GM10266 (cell line): ENCODE data around the gene PIGW.

Experiments used
- DNase-seq: peaks from one replicate; pipeline ENCODE4 v3.0.0; 2012; ENCODE audit errors: extremely low spot score
- TF ChIP-seq, protein P1 (sequence below): IDR thresholded peaks from 2 replicates; pipeline ENCODE4 v1.5.1; 2012; ENCODE audit warnings: mild to moderate bottlenecking, low read depth; ENCODE audit not compliant: control insufficient read depth, insufficient read depth; ENCODE audit errors: missing control alignments

PIGW gene

GRCh38 chr17:36524428-36524876 is 10.3 kb upstream of the PIGW start:
- TF ChIP-seq, protein P1, sequence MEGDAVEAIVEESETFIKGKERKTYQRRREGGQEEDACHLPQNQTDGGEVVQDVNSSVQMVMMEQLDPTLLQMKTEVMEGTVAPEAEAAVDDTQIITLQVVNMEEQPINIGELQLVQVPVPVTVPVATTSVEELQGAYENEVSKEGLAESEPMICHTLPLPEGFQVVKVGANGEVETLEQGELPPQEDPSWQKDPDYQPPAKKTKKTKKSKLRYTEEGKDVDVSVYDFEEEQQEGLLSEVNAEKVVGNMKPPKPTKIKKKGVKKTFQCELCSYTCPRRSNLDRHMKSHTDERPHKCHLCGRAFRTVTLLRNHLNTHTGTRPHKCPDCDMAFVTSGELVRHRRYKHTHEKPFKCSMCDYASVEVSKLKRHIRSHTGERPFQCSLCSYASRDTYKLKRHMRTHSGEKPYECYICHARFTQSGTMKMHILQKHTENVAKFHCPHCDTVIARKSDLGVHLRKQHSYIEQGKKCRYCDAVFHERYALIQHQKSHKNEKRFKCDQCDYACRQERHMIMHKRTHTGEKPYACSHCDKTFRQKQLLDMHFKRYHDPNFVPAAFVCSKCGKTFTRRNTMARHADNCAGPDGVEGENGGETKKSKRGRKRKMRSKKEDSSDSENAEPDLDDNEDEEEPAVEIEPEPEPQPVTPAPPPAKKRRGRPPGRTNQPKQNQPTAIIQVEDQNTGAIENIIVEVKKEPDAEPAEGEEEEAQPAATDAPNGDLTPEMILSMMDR, result no peak

DNA sequence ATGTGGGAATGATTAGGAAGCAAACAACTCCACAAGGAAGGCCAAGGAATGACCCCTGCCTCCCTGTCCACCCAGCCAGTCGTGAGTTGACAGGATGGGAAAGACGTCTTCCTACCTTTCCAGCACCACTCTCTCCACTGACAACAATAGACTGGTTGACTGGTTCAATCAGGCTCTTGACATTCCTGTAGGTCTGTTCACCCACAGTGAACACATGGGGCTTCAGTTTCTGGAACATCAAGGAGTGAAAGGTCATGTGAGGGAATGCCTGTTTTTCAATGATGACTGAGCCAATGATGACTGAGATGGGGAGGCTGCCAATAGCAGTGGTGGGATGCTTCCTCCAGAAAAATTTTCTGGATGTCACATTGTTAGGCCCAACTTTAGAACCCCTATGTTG is 9.7 kb upstream of the PIGW start:
- TF ChIP-seq, protein P1, result no peak
- DNase-seq, result no peak

More at GRCh38 chr17:36524428-36524876, 10.3 kb upstream of the PIGW start:
- DNase-seq, result no peak

DNA sequence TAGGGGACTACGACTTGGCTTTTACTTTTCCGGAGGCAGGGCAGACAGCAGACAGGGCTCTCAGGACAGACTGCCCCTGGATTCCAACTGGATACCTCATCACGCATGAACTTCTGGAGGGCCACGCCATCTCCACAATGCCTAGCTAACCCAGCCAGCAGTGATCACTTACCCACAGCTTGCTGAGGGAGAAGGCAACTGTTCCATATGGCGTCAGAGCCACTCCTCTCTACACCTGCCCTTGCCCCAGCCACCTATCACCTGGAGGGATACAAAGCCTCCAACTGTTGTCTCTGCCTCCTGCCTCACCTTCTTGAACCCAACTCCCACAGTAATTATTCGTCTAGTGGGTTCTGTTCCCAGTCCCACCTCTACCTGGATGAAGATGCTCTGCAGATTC is 8.9 kb upstream of the PIGW start:
- TF ChIP-seq, protein P1, result no peak

GRCh38 chr17:36527621-36528250 is 7.1 kb upstream of the PIGW start:
- TF ChIP-seq, protein P1, result no peak
- DNase-seq, result no peak

More for the DNA sequence above, 8.9 kb upstream of the PIGW start:
- no peak for DNase-seq

- TF ChIP-seq, protein P1, result no peak
- no peak for DNase-seq
Measured at GRCh38 chr17:36529121-36529520, 5.7 kb upstream of the PIGW start.

GRCh38 chr17:36532435-36532975 is 2.3 kb upstream of the PIGW start:
- TF ChIP-seq, protein P1, result no peak
- DNase-seq, result no peak
